Activated CD8-positive, alpha-beta memory T cell treated with anti-CD3 and anti-CD28 coated beads for 24 hours (primary cell): Measurements from ENCODE around the gene EEF1A2.
A peak's percentile ranks its signal among the peaks of the same experiment; 100 is the strongest.

ENCODE experiments used
- DNase-seq: peaks from one replicate; pipeline ENCODE4 v3.0.0-alpha.2; 2020

Gene EEF1A2

GRCh38 chr20:63536241-63536977, 37.5 kb upstream of the EEF1A2 start:
- DNase-seq, result no peak

GRCh38 chr20:63534831-63535651, 36.2 kb upstream of the EEF1A2 start:
- no peak for DNase-seq

- DNase-seq, result no peak
These were observed 35.5 kb upstream of the EEF1A2 start for GRCh38 chr20:63534427-63534830.

- no peak for DNase-seq
These were observed 35.0 kb upstream of the EEF1A2 start for GRCh38 chr20:63533871-63534393.

- DNase-seq, result no peak
These were observed 34.5 kb upstream of the EEF1A2 start for GRCh38 chr20:63533388-63533787.

- DNase-seq, result no peak
These were observed 33.6 kb upstream of the EEF1A2 start for GRCh38 chr20:63532449-63532971.

- DNase-seq, result no peak
These were observed 33.0 kb upstream of the EEF1A2 start for GRCh38 chr20:63531686-63532448.

GRCh38 chr20:63530788-63531160, 31.9 kb upstream of the EEF1A2 start:
- no peak for DNase-seq

- no peak for DNase-seq
These were observed 31.2 kb upstream of the EEF1A2 start for GRCh38 chr20:63529861-63530787.

- DNase-seq, result no peak
These were observed 30.4 kb upstream of the EEF1A2 start for GRCh38 chr20:63529180-63529860.

- DNase-seq, result no peak
These were observed 28.3 kb upstream of the EEF1A2 start for GRCh38 chr20:63527184-63527583.

GRCh38 chr20:63525971-63526370, 27.1 kb upstream of the EEF1A2 start:
- DNase-seq, result no peak

GRCh38 chr20:63525185-63525584, 26.3 kb upstream of the EEF1A2 start:
- DNase-seq, result no peak

GRCh38 chr20:63522981-63523611, 24.2 kb upstream of the EEF1A2 start:
- DNase-seq, result no peak

GRCh38 chr20:63522091-63522868, 23.4 kb upstream of the EEF1A2 start:
- no peak for DNase-seq

- no peak for DNase-seq
These were observed 22.7 kb upstream of the EEF1A2 start for GRCh38 chr20:63521602-63522001.

GRCh38 chr20:63520934-63521601, 22.2 kb upstream of the EEF1A2 start:
- peak; percentile 89 for DNase-seq

GRCh38 chr20:63520504-63520933, 21.6 kb upstream of the EEF1A2 start, which contains the start of gene PPDPF:
Gene PPDPF, plus strand, starts transcription at chr20:63520765. Its CDS starts 544 bp downstream, at chr20:63521309.
- peak; percentile 94 for DNase-seq
